Heart left ventricle (tissue), 16 donors: ENCODE results near the gene SMAD3. TPM values are rescaled to one million over a fixed set of nuclear protein-coding genes. Genes with fewer than 3 reads are reported as not detected.
A peak's percentile ranks its signal among the peaks of the same experiment; 100 is the strongest.

Source experiments
- ATAC-seq, 4 donors: fragments of 200-7000 bp; cut with Tn5 transposase; one replicate each; pipeline ENCODE4 v1.9.1; 2020 to 2022; ENCODE audit warnings: moderate library complexity in 4 of 4, mild to moderate bottlenecking in 3 of 4, moderate number of reproducible peaks in 1 of 4
- DNase-seq, 5 donors: peaks; one replicate each; pipeline ENCODE4 v3.0.0-alpha.2; 2020
- H3K27ac ChIP-seq, 12 donors: fragments of 200-600 bp; sonication (generic) in 4 of 12; one replicate each; pipeline versions ENCODE4 v1.5.0 to v1.8.0; 2016 to 2022; ENCODE audit warnings: mild to moderate bottlenecking in 2 of 12
- H3K27me3 ChIP-seq, 9 donors: fragments of 200-600 bp; sonication (generic) in 2 of 9; one replicate each; pipeline versions ENCODE4 v1.5.1 to v1.8.0; 2016 to 2022; ENCODE audit warnings: mild to moderate bottlenecking in 3 of 9
- H3K36me3 ChIP-seq, 9 donors: fragments of 200-600 bp; sonication (generic) in 2 of 9; one replicate each; pipeline versions ENCODE4 v1.5.0 to v1.8.0; 2018 to 2022; ENCODE audit warnings: mild to moderate bottlenecking in 2 of 9
- H3K4me1 ChIP-seq, 12 donors: fragments of 200-600 bp; sonication (generic) in 4 of 12; one replicate each; pipeline versions ENCODE4 v1.5.0 to v1.8.0; 2016 to 2022; ENCODE audit warnings: mild to moderate bottlenecking in 3 of 12
- H3K4me3 ChIP-seq, 12 donors: fragments of 200-600 bp; sonication (generic) in 4 of 12; one replicate each; pipeline versions ENCODE4 v1.5.0 to v1.8.0; 2017 to 2022; ENCODE audit warnings: mild to moderate bottlenecking in 9 of 12, moderate library complexity in 4 of 12
- H3K9me3 ChIP-seq, 12 donors: fragments of 200-600 bp; sonication (generic) in 4 of 12; one replicate each; pipeline versions ENCODE4 v1.5.0 to v1.8.0; 2016 to 2022; ENCODE audit warnings: mild to moderate bottlenecking in 1 of 12
- POLR2A ChIP-seq, 2 donors: fragments of 450-650 bp; IDR thresholded peaks; one replicate each; pipeline ENCODE4 v1.6.1; 2017; ENCODE audit warnings: antibody characterized with exemption in 2 of 2, mild to moderate bottlenecking in 2 of 2, moderate library complexity in 2 of 2
- WGBS, 4 donors: extraction: QIAGEN DNeasy Blood & Tissue Kit in 2 of 4; methylation state at CpG; one replicate each; pipeline versions ENCODE4 v1.1.5 to v1.1.7; 2013 to 2018; 5-methylcytosine and 5-hydroxymethylcytosine counted together
- intact Hi-C, 10 donors: fragments of 100-400 bp; cut with DNase I; formaldehyde crosslinking; loops; one replicate each; pipeline versions ENCODE4 v1.11.1 to v1.14.2; 2022
- polyA plus RNA-seq, 2 donors: library from polyadenylated mRNA; stranded (reverse); fragments of 200-250 nt; gene quantifications; one replicate each; pipeline ENCODE4 v1.2.3, GENCODE V29; 2013
- total RNA-seq, 9 donors: library from RNA; depleted of rRNA in 2 of 9; stranded (reverse); fragments of >200 nt in 2 of 9; fragmentation: NEBNext Ultra II Directional in 3 of 9; extraction: Animal tissue kit (Norgen Biotek cat#: 25700) in 3 of 9; gene quantifications; one replicate each; pipeline versions ENCODE4 v1.1.0 to v1.2.4, GENCODE V29; 2016 to 2023
- TF ChIP-seq, protein P1 (sequence below), 12 donors: fragments of 200-600 bp; sonication (generic) in 4 of 12; IDR thresholded peaks; one replicate each; pipeline versions ENCODE4 v1.5.0 to v1.8.0; 2018 to 2022; ENCODE audit warnings: antibody characterized with exemption in 12 of 12, mild to moderate bottlenecking in 5 of 12
- donor health status: ischemic (EF 13 %, LVEDD 7.1; RV severe dilation, severe dysfunction).
- donor health status: healthy with polysubstance abuse.
- donor health status: DM: no; HTN: yes; CAD: no.
- donor health status: DM: no; HTN: no; CAD: no.
- donor health status: ischemic (EF 25% LVEDD 6.9; RV normal size, moderate dysfunction).
- donor health status: ischemic (EF 25% LVEDD 5.7; RV mildly dilated, moderate dysfunction).
- donor health status: healthy.
- donor health status: DM: yes; HTN: yes; CAD: no.
- donor health status: ischemic (EF 35%, LVEDD 5.7; RV mildly dilated, moderate dysfunction).
- donor health status: nonischemic (EF 11% LVEDD 7.7; RV severe dilation, severe dysfunction).
- donor health status: DM: yes; HTN: yes; CAD: no.
- donor health status: PGD.
- donor health status: ischemic (EF 29% LVEDD 5.4; RV normal size, mild dysfunction).
- donor health status: nonischemic (EF 23%, LVEDD 6.1; RV moderate dilation, normal function).

The SMAD3 gene
- total and polyA plus RNA-seq, 11 donors, result 5.6 to 34.3 (median 15.3) TPM

DNA sequence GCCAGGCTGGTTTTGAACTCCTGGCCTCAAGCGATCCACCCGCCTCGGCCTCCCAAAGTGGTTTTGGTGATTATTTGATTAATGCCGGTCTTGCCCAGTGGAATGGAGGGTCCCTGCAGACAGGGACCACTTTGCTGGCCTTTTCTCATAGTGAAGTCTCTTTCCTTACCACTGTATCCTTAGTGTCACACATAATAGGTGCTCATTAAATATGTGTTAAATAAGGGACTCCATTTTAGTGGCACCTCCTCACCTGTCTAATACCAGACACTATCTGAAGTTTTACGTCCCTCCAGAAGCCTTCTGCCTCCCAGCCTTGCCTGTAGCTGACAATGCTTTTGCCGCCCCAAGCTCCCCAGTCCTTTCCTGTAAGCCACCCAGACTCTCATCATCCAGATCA, 97.8 kb downstream of the SMAD3 start:
- H3K36me3 ChIP-seq, result peaks cover 0 to 32% (median 23%) of the 10 kb centered on the region in 9 donors
- no peak overlapping the region for H3K4me3 ChIP-seq
- intact Hi-C loops, result loop anchor here in 1 of 10 donors (5.0 kb wide), 1 partner anchor 36 kb away; no protein-coding TSS in a partner anchor
- H3K27ac ChIP-seq, result no peak overlapping the region
- DNase-seq (no peak), ATAC-seq (no peak)
- TF ChIP-seq POLR2A (IDR thresholded peaks at IDR 0.05), result no peak
- TF ChIP-seq, protein P1, sequence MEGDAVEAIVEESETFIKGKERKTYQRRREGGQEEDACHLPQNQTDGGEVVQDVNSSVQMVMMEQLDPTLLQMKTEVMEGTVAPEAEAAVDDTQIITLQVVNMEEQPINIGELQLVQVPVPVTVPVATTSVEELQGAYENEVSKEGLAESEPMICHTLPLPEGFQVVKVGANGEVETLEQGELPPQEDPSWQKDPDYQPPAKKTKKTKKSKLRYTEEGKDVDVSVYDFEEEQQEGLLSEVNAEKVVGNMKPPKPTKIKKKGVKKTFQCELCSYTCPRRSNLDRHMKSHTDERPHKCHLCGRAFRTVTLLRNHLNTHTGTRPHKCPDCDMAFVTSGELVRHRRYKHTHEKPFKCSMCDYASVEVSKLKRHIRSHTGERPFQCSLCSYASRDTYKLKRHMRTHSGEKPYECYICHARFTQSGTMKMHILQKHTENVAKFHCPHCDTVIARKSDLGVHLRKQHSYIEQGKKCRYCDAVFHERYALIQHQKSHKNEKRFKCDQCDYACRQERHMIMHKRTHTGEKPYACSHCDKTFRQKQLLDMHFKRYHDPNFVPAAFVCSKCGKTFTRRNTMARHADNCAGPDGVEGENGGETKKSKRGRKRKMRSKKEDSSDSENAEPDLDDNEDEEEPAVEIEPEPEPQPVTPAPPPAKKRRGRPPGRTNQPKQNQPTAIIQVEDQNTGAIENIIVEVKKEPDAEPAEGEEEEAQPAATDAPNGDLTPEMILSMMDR (IDR thresholded peaks at IDR 0.05), result no peak
- peaks cover 6 to 80% (median 54%) of the 10 kb centered on the region in 12 donors for H3K4me1 ChIP-seq
- WGBS, 4 donors, result 91 to 97% (median 97%) methylated on average over 6 of the region's 6 CpGs
- no peaks in the 10 kb centered on the region for H3K27me3 ChIP-seq
- no peaks in the 10 kb centered on the region for H3K9me3 ChIP-seq

DNA sequence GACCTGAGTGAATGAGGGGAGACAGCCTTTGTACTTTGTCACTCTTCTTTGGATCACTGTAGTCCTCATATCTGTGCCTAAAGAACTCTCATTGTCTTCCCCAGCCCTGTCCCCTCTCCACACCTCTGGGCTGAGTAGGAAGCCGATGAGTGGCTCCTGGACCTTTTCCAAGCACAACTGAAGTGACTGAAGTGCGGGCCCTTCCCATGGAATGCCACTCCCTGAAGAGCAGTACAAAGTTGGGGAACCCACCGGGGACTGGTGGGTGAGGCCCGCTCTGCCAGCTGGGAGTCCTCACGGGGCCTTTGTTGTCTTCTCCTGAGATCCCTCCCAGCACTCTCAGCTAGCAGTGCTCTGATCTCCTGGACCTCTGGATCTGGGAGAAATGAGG, 99.0 kb downstream of the SMAD3 start:
- intact Hi-C loops, result loop anchor here in 1 of 10 donors (5.0 kb wide), 1 partner anchor 37 kb away; no protein-coding TSS in a partner anchor
- ATAC-seq (peak; percentile 25 to 56 (median 48)), DNase-seq (peak in 2 of 5 donors; percentile 60 to 67)
- 25 to 44% (median 37%) methylated on average over 5 of the region's 5 CpGs for WGBS, 4 donors
- no peak overlapping the region for H3K4me3 ChIP-seq
- peaks cover 0 to 44% (median 32%) of the 10 kb centered on the region in 9 donors for H3K36me3 ChIP-seq
- peak overlapping the region in 10 of 12 donors; percentile 29 to 72 (median 50) for H3K27ac ChIP-seq
- TF ChIP-seq POLR2A (IDR thresholded peaks at IDR 0.05), result no peak
- TF ChIP-seq, protein P1 (IDR thresholded peaks at IDR 0.05), result no peak
- peaks cover 0 to 76% (median 48%) of the 10 kb centered on the region in 12 donors for H3K4me1 ChIP-seq
- no peaks in the 10 kb centered on the region for H3K27me3 ChIP-seq
- no peaks in the 10 kb centered on the region for H3K9me3 ChIP-seq

DNA sequence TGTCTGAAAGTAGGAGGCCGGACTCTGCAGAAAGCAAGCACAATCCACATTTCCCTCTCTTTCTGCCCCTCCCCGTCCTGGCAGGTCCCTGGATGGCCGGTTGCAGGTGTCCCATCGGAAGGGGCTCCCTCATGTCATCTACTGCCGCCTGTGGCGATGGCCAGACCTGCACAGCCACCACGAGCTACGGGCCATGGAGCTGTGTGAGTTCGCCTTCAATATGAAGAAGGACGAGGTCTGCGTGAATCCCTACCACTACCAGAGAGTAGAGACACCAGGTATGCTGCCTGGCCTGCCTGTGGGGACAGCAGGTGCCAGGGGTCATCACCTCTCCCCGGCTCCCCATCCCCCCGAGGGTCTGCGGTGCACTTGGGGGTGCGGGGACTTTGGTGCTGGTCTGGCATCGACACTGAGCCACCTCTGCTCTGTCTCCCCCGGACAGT, 99.4 kb downstream of the SMAD3 start:
- DNase-seq (no peak), ATAC-seq (peak in 2 of 4 donors; percentile 1 to 19)
- Histone ChIP-seq H3K4me1 (peaks cover 0 to 71% (median 48%) of the 10 kb centered on the region in 12 donors), H3K4me3 (no peak overlapping the region), H3K36me3 (peaks cover 0 to 47% (median 32%) of the 10 kb centered on the region in 9 donors), H3K27ac (peak overlapping the region in 10 of 12 donors; percentile 29 to 72 (median 50)), H3K27me3 (no peaks in the 10 kb centered on the region), H3K9me3 (no peaks in the 10 kb centered on the region)
- 74 to 85% (median 80%) methylated on average over 11 to 17 of the region's 17 CpGs for WGBS, 4 donors
- no peak for TF ChIP-seq POLR2A (IDR thresholded peaks at IDR 0.05)
- TF ChIP-seq, protein P1 (IDR thresholded peaks at IDR 0.05), result peak in 4 of 12 donors; percentile 6 to 19 (median 12)
- intact Hi-C loops, result loop anchor here in 2 of 10 donors (5.0 kb wide), 2 partner anchors 38 to 98 kb away; partner anchors contain the start of gene SMAD3 (in 1 of the 2)
